NCI-H2196 treated with DMSO at 0.1 percent for 48 hours (cell line): ENCODE data around the gene TCL1B.
"Not testable (repeated sequence)": the region's sequence is repeated elsewhere in the genome, so short reads cannot be mapped to it uniquely, and the experiment has no call there.

ENCODE experiments used
- DNase-seq: peaks from one replicate; lab custom pipeline; 2025; ENCODE audit not compliant: unreplicated experiment; lab: John Stamatoyannopoulos, UW

TCL1B gene

GRCh38 chr14:95700221-95700976, 14.2 kb downstream of the TCL1B start:
- DNase-seq: no peak

GRCh38 chr14:95701846-95702221, 15.6 kb downstream of the TCL1B start:
- no peak for DNase-seq

GRCh38 chr14:95703341-95703740, 17.1 kb downstream of the TCL1B start:
- DNase-seq: no peak

GRCh38 chr14:95703805-95704204, 17.6 kb downstream of the TCL1B start:
- DNase-seq: no peak

- DNase-seq: no peak
Observed at GRCh38 chr14:95705518-95705917, 19.3 kb downstream of the TCL1B start.

GRCh38 chr14:95707327-95707726, 21.1 kb downstream of the TCL1B start:
- DNase-seq: no peak

- no peak for DNase-seq
Observed at GRCh38 chr14:95710106-95710505, 23.9 kb downstream of the TCL1B start.

- DNase-seq: no peak
Observed at GRCh38 chr14:95711476-95712176, 25.4 kb downstream of the TCL1B start.

- DNase-seq: no peak
Observed at GRCh38 chr14:95712398-95712797, 26.2 kb downstream of the TCL1B start.

GRCh38 chr14:95713596-95714371, 27.6 kb downstream of the TCL1B start, which contains the start of gene TCL1A:
Gene TCL1A, minus strand, starts transcription at chr14:95714125. Its CDS starts 59 bp downstream, at chr14:95714066.
- DNase-seq: no peak

- no peak for DNase-seq
Observed at GRCh38 chr14:95722525-95723190, 36.4 kb downstream of the TCL1B start.

GRCh38 chr14:95725685-95726336, 39.6 kb downstream of the TCL1B start:
- DNase-seq: no peak

- no peak for DNase-seq
Observed at GRCh38 chr14:95727056-95727700, 41.0 kb downstream of the TCL1B start.

- DNase-seq: not testable (repeated sequence)
Observed at GRCh38 chr14:95729402-95730028, 43.3 kb downstream of the TCL1B start.

- DNase-seq: no peak
Observed at GRCh38 chr14:95730126-95730525, 43.9 kb downstream of the TCL1B start.

GRCh38 chr14:95733212-95733611, 47.0 kb downstream of the TCL1B start:
- DNase-seq: no peak

GRCh38 chr14:95739356-95739755, 53.1 kb downstream of the TCL1B start:
- DNase-seq: no peak

GRCh38 chr14:95741038-95741490, 54.8 kb downstream of the TCL1B start:
- DNase-seq: peak; percentile 56

- no peak for DNase-seq
Observed at GRCh38 chr14:95741781-95742180, 55.6 kb downstream of the TCL1B start.
